GM18508 (cell line): ENCODE measurements around the gene ACTR3.
"Not testable (repeated sequence)": the region's sequence is repeated elsewhere in the genome, so short reads cannot be mapped to it uniquely, and the experiment has no call there.

ENCODE experiments used
- ATAC-seq: cut with Tn5 transposase; IDR thresholded peaks from one replicate; pipeline ENCODE4 v1.9.1; 2021; ENCODE audit warnings: moderate number of reproducible peaks; ENCODE audit not compliant: insufficient read depth, unreplicated experiment

The ACTR3 gene

GRCh38 chr2:113899166-113899565 lies 9.3 kb downstream of the ACTR3 start:
- no peak for ATAC-seq

GRCh38 chr2:113901943-113902342 lies 12.1 kb downstream of the ACTR3 start:
- ATAC-seq = no peak

GRCh38 chr2:113905886-113906285 lies 16.0 kb downstream of the ACTR3 start:
- no peak for ATAC-seq

- ATAC-seq = no peak
Observed at GRCh38 chr2:113906647-113907046, 16.8 kb downstream of the ACTR3 start.

DNA sequence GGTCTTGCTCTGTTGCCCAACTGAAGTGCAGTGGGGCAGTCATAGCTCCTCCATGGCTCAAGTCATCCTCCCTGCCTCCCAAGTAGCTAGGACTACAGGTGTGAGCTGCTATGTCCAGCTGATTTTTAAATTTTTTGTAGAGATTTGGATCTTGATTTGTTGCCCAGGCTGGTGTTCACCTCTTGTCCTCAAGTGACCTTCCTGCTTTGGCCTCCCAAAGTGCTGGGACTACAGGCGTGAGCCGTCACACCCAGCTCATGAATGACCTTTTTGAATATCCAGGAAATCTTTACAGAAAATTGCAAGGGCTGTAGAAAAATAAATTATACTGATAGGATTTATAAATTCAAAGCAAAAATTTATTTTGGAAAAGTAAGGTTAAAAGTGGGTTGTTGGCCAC lies 17.4 kb downstream of the ACTR3 start:
- no peak for ATAC-seq

DNA sequence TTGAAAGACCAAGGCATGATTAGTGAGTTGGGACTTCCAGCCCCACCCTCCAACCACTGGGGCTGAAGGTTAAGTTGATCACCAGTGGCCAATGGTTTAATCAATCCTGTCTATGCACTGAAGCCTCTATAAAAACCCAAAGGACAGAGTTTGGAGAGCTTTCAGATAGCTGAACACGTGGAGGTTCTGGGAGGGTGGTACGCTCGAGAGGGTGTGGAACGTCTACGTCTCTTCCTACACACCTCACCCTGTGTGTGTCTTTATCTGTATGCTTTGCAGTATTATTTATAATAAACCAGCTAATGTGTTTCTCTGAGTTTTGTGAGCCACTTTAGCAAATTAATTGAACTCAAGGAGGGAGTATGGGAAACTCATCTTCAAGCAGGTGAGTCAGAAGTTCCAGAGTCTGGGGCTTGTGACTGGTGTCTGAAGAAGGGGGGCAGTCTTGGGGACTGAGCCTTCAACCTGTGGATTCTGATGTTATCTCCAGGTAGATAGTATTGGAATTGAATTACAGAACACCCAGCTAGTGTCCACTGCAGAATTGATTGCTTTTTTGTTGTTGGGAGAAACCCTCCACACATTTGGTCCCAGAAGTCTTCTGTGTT lies 20.3 kb downstream of the ACTR3 start:
- no peak for ATAC-seq

DNA sequence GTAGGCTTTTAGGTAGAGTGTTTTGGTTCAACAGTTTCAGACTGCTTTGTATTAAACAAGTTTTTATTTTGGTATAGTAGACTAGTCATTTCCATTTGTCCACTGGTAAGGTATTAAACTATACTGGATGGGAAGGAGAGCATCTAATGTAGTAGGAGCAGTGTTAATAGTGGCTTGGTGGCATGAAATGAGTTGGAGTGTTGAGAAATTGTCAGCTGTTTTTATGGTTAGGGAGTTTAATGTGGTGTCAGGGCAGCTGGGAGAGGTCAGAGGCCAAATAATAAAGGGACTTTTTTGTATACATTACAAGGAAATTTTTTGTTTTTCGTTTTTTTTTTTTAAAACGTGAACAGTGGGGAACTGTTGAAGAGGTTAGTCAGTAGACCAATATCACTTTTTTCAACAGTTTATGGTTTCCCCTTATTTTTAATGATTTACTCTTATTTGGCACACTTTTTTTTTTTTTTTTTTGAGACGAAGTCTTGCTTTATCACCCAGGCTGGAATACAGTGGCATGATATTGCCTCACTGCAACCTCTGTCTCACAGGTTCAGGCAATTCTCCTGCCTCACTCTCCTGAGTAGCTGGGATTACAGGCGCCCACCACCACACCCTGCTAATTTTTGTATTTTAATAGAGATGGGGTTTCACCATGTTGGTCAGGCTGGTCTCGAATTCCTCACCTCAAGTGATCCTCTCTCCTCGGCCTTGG lies 21.2 kb downstream of the ACTR3 start:
- no peak for ATAC-seq

GRCh38 chr2:113915082-113915819 lies 25.4 kb downstream of the ACTR3 start:
- ATAC-seq = no peak

DNA sequence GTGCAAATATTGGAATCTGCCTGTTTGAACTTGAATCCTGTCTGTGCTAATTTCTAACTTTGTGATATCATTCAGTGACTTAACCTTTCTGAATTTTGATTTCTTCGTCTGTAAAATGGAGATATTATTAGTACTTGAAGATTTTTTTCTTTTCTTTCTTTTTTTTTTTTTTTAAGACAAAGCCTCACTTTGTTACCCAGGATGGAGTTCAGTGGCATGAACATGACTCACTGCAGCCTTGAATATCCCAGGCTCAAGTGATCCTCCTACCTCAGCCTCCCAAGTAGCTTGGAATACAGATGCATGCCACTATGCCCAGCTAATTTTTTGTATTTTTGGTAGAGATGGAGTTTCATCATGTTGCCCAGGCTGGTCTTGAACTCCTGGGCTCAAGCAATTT lies 28.3 kb downstream of the ACTR3 start:
- ATAC-seq = no peak

DNA sequence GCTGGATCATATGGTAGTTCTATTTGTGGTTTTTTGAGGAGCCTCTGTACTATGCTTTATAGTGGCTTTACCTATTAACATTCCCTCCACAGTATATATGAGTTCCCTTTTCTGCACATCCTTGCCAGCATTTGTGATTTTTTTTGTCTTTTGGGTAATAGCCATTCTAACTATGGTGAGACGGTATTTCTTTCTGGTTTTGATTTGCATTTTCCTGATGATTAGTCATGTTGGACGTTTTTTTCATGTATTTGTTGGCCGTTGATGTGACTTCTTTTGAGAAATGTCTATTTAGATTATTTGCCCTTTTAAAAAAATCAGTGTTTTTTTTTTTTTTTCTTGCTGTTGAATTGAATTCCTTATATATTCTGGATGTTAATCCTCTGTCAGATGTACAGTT lies 31.1 kb downstream of the ACTR3 start:
- ATAC-seq = no peak

DNA sequence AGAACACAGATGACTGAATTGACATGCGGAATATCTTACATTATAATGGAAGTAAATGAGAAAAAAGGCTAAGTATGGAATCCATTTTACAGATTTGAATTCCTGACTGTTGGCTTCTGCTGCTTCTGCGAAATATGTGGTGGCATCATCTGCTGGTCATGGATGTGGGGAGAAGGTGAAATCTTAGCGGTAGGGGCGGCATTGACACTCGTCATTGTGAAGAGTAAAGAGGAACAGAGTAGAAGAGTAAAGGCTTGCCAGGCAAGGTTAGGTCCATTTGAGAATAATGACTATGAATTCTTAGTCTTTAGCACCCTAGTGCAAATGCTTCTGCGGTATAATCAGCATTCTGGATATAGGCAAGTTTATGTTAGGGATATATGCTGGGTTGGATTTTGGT lies 32.4 kb downstream of the ACTR3 start:
- no peak for ATAC-seq

GRCh38 chr2:113922784-113923183 lies 32.9 kb downstream of the ACTR3 start:
- ATAC-seq = no peak

DNA sequence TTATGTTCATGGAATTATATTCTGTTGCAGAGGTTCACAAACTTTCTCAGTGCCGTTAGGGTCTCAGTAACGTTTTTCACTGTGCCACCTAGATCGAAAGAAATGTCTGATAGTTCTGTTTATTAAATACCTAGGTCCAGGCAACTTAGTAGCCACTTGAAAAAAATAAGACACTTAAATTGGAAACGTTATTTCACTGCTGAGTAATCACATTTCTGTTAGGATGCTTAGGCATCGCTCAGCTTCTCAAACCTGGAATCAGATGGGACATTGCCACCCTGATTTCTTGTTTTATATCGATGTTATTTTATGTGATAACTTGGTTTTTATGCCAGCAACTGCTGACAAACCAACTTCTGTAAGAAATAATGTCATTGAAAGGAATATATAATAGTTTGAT lies 36.0 kb downstream of the ACTR3 start:
- no peak for ATAC-seq

- no peak for ATAC-seq
Observed at GRCh38 chr2:113926314-113926713, 36.4 kb downstream of the ACTR3 start.

GRCh38 chr2:113930448-113930847 lies 40.6 kb downstream of the ACTR3 start:
- no peak for ATAC-seq

DNA sequence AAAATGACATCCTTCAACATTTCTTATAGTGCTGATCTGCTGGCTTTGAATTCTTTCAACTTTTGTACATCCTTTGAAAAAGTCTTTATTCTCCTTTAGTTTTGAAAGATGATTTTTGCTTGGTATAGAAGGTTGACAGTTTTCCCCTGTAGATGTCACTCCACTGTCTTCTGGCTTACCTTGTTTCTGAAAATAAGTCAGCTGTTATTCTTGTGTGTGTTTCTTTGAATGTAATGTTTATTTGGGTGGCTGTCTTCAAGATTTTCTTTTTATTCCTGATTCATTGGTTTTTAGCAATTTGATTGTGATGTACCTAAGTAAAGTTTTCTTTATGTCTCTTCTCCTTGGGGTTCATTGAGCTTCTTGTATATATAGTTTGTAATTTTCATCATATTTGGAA lies 47.6 kb downstream of the ACTR3 start:
- ATAC-seq = no peak

GRCh38 chr2:113940891-113941290 lies 51.0 kb downstream of the ACTR3 start:
- ATAC-seq = no peak

DNA sequence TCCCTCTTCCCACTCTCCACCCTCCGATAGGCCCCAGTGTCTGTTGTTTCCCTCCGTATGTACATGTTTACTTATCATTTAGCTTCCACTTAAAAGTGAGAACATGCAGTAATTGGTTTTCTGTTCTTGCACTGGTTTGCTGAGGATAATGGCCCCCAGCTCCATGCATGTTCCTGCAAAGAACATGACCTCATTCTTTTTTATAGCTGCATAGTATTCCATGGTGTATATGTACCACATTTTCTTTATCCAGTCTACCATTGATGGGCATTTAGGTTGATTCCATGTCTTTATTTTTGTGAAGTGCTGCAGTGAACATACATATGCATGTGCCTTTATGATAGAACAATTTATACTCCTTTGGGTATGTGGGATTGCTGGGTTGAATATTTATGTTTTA lies 55.9 kb downstream of the ACTR3 start:
- not testable (repeated sequence) for ATAC-seq

DNA sequence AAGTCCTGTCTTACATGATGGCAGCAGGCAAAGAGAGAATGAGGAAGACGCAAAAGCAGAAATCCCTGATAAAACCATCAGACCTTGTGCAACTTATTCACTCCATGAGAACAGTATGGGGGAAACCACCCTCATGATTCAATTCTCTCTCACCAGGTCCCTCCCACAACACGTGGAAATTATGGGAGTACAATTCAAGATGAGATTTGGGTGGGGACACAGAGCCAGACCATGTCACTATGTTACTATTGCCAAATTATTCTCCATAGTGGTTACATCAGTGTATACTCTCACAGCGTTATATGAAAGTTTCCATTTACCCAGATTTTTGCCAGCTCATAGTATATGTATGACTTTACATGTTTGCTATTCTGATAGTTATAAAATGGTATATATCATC lies 61.0 kb downstream of the ACTR3 start:
- not testable (repeated sequence) for ATAC-seq

- no peak for ATAC-seq
Observed at GRCh38 chr2:113961000-113961399, 71.1 kb downstream of the ACTR3 start.

- no peak for ATAC-seq
Observed at GRCh38 chr2:113962692-113963480, 73.0 kb downstream of the ACTR3 start.
